ENCODE results near the gene CLASP1.

DNA sequence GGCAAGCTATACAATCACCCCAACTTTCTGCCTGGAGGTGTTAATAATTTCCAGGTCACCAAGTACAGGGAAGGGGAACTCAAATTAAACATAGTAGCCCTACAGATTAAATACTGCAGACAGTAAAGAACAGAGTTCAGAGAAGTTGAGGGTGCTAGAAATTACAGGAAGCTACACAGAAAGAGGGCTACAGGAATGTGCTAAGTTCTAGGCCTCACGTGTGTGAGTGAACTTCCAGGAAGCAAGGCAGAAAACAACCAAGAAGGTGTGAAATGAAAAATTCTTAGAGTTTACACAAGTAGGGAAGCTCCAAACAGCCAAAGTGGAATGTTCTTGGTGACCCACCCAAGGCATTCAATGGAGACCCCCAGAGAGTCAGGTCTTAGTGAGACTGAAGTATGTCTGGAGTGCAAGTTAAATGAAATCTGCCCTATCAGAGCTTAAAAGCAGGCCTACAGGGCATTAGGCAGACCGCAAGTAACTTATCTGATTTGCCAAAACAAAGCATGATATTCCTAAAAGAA, 176.7 kb downstream of the CLASP1 start:
- TF ChIP-seq, protein P1, sequence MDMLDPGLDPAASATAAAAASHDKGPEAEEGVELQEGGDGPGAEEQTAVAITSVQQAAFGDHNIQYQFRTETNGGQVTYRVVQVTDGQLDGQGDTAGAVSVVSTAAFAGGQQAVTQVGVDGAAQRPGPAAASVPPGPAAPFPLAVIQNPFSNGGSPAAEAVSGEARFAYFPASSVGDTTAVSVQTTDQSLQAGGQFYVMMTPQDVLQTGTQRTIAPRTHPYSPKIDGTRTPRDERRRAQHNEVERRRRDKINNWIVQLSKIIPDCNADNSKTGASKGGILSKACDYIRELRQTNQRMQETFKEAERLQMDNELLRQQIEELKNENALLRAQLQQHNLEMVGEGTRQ (IDR thresholded peaks at IDR 0.05; ENCODE audit: low read length): no peak
- TF ChIP-seq SUZ12 (IDR thresholded peaks at IDR 0.05; ENCODE audit: low read length) (no peak), EZH2 (IDR thresholded peaks at IDR 0.05; ENCODE audit: low read depth, low read length, severe bottlenecking) (no peak), KDM1A (IDR thresholded peaks at IDR 0.05; ENCODE audit: borderline replicate concordance, low read length) (no peak)

Data from H1 (cell line).